ENCODE results near the gene RCOR1. TPM values are rescaled to one million over a fixed set of nuclear protein-coding genes. Genes with fewer than 3 reads are reported as not detected.

Gene RCOR1
- total RNA-seq, 5 donors from 2014 or later (not counting 1 experiment from before 2014, with no cell fraction given), result 17.7 to 25.0 (median 18.7) TPM

Other genes starting within 250 kb of the RCOR1 start
- gene CINP, start 229.8 kb upstream of the RCOR1 start, total RNA-seq, result 10 to 100 TPM; 12.9 to 29.9 (median 25.8) TPM
- gene TECPR2, start 229.7 kb upstream of the RCOR1 start, total RNA-seq, result 10 to 100 TPM in 3 of 5 donors, 1 to 10 TPM in 2; 8.6 to 16.5 (median 10.8) TPM
- gene ANKRD9, start 82.9 kb upstream of the RCOR1 start, total RNA-seq, result 1 to 10 TPM; 1.9 to 3.2 (median 2.4) TPM
- gene TRAF3, start 184.8 kb downstream of the RCOR1 start, total RNA-seq, result 10 to 100 TPM; 29.6 to 46.1 (median 35.7) TPM

Data from T-cell (primary cell).